COLO668 (cell line): ENCODE measurements around the gene ME3.

Experiments used
- DNase-seq: peaks from one replicate; lab custom pipeline; 2025; ENCODE audit not compliant: unreplicated experiment; lab: John Stamatoyannopoulos, UW

ME3 gene

DNA sequence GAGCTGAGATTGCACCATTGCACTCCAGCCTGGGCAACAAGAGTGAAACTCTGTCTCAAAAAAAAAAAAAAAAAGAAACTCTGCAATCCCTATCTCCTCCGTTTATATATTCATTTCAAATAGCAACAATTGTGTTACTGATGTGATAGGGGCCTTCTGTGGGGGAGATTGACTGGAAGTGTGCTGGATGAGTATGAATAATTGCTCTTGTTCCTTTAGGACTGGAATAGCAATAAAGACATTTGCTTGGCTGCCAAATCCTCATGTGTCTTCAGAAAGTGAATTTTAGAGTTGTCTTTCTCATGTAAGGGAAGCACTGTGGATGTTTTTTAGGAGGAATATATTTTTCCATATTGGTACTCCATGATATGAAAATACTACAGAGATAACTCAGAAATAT lies 21.1 kb upstream of the ME3 start:
- DNase-seq = no peak

GRCh38 chr11:86692746-86693145 lies 20.3 kb upstream of the ME3 start:
- DNase-seq = no peak

DNA sequence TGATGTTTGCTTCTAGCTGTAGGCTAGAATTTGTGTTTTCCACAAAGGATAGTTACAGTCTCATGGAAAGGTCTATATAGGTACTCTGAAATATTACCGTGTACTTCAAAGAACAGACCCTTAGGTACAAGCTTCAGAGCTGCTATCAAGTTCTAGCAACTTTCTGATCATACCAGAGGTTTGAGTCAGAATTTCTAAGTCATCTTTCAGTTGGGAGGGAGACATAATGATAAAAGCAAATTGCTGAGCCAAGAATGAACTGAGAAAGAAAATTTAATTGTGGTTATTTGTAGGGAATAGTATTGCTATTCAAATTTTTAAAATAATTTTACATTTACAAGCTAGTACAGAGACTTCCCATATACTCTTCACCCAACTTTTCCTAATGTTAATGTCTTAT lies 19.9 kb upstream of the ME3 start:
- DNase-seq = no peak

GRCh38 chr11:86688398-86689179 lies 16.2 kb upstream of the ME3 start:
- DNase-seq = no peak

- no peak for DNase-seq
Measured at GRCh38 chr11:86687185-86687778, 14.9 kb upstream of the ME3 start.

- DNase-seq = no peak
Measured at GRCh38 chr11:86686531-86686930, 14.1 kb upstream of the ME3 start.

DNA sequence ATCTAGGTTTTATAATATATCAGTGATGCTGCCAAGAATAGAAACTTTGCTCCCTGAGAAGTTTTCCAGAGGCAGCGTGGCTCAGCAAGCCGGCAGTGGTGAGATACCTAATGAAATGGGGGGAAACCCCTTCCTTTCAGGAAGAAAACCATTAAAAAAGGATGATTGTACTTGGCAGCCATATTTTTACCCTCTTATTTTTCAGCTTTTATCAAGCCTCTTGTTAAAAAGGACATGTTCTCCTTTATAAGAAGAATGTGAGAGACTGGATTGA lies 9.0 kb upstream of the ME3 start:
- DNase-seq = no peak

DNA sequence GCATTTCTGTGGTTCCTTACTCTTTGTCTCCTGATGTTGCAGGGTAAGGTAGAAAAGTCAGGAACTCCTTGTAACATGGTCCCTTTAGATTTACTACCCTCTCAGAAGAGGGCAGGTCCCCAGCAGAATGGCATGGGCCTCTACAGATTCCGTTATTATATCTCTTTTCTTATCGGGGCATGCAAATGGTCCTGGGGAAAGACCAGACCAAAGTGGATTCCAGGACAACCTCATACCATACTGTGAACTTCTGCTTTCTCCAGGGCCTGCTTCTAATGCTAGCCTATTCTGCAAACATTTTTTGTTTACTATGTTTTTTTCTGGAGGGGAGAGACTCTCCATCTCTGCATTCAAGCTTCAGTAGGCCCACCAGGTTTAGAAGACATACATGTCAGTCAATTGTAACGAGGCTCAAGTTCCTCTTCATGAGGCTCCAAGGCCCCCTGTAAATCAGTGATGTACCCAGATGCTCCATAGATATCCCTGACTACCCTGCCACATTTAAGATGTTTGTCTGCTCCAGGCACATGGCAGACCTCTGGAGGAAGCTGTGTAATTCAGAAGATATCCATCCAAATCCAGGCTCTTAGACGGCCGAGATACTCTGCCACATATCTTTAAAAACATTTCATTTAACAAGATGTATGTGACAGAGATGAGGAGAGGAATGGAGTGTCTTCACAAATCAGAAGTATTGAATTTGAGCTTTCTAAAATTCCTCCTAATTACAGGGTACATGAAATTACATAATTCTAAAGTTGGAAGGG lies 8.5 kb upstream of the ME3 start:
- DNase-seq = no peak

GRCh38 chr11:86678823-86679222 lies 6.4 kb upstream of the ME3 start:
- no peak for DNase-seq

- DNase-seq = no peak
Measured at GRCh38 chr11:86678296-86678695, 5.9 kb upstream of the ME3 start.

GRCh38 chr11:86676533-86677154 lies 4.2 kb upstream of the ME3 start:
- DNase-seq = no peak

GRCh38 chr11:86676010-86676409 lies 3.6 kb upstream of the ME3 start:
- DNase-seq = no peak

DNA sequence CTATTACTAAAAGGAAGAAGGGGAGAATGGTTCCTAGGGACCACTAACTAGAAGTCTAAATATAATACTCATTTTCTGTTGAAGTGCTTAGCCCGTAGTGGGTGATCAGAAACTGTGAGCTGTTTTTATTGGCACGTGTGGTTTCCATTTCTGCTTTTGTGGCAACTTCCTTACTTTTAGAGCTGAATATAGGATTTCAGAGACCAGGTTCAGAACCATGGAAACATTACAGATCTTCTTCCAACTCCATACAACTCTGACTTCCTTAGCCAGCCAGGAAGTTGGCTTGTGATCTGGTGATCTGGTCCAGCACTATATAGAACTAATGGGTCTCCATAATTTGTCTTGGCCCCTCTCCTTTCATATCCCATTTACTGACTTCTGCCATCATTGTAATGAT lies 2.6 kb upstream of the ME3 start:
- DNase-seq = no peak

DNA sequence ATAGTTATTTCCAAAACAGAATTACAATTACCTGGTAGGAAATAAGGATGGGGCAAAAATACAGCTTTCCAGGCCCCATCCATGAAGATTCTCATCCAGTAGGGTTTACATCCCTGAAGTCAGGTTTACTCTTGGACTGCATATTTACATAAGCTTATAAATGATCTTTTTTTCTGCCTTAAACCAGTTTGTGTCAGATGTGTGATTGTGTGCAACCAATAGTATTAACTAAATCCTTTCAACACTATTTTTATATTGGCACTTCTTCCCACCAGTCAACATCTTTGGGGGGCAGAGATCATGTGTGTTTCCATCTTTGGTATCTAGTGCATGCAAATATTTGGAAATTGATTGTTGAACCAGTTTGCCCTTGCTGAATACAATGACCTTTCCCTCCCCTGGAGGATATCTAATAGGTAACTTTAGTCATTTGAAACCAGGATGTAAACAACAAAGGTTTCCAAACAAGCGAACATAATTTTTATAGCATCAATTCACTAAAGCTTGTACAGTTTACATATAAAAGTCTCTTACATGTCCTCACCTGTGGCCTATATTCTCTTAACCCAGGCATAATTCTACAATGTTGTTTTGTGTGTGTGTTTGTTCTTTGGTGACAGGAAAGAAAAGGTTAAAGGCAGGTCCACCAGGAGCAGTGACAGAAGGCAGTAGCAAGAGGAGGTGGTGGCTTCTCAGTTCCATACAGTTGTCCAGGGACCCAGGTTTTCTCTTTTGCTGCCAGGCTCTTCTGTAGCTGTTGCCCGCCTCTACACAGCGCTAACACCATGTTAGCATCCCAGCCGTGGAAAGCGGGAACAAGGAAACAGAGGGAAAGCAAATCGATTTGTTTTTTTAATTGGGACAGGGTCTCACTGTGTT lies 1.7 kb upstream of the ME3 start:
- DNase-seq = peak; percentile 70

- DNase-seq = no peak
Measured at GRCh38 chr11:86673055-86673843, 833 bp upstream of the ME3 start.

DNA sequence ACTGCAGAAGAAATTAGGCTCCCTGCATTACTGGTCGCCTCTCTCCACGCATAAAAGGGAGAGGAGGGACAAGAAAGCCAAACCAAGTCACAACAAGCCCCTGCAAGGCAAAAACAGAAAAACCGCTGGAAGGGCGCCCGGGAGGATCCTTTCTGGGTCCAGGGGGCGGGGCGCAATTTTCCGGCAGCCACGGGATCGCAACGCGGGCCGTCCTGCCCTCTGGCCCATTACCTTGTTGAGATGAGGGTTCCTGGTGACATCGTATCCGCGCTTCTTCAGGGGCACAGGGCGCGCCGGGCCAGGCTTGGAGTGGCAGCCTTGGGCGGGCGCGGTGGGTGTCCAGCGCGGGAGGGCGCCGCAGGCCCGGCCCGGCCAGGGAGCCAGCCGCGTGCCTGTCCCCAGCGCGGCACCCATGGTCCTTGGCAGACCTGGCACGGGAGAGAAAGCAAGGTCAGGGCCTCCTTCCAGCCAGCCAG lies 847 bp downstream of the ME3 start:
- peak; percentile 77 for DNase-seq

GRCh38 chr11:86670911-86671310 lies 1.5 kb downstream of the ME3 start:
- no peak for DNase-seq

- DNase-seq = no peak
Measured at GRCh38 chr11:86670181-86670580, 2.2 kb downstream of the ME3 start.

- no peak for DNase-seq
Measured at GRCh38 chr11:86669424-86669823, 3.0 kb downstream of the ME3 start.

DNA sequence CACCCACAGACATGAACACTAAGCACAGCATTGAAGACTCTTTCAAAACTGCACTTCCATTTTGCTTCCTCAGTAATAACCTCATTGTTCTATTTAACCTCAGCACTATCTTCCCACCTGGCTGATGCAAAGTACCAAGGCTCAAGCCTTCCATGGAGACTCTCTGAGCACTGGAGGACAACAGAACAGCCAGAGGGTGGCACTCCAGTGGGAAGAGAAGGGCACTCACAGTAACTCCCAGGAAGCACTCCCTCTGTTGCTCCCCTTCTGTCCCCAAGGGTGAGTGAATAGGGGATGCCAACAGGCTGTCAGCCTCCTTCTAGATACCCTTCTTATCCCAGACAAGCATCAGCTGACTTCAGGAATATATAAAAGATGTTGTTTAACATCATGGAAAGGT lies 3.5 kb downstream of the ME3 start:
- no peak for DNase-seq
